Measurements from ENCODE around the gene MBOAT2. TPM values are rescaled to one million over a fixed set of nuclear protein-coding genes. Genes with fewer than 3 reads are reported as not detected.

Gene MBOAT2
- total RNA-seq, 1 experiment from 2014 or later = 34.8 TPM

DNA sequence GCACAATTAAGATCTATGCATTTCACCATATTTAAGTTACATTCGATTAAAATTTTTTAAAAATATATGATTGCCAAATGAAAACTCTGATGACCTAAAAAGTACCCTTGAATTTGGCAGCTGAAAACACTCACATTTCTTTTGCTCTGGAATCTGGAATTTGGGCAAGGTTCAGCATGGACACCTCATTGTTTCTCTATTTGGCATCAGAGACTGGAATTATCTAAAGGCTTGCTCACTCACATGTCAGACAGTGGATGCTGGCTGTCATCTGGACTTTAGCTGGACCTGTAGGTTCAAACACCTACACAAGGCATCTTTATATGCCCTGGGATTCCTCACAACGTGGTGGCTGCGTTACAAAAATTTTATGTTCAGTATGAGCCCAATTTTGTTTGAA, 16.1 kb downstream of the MBOAT2 start:
- in situ Hi-C loops (cut with HindIII; ENCODE audit: low pct_unique_long_range_greater_than_20kb, low sequenced_read_pairs) (no loop called here), intact Hi-C loops (cut with micrococcal nuclease; ENCODE audit: unreplicated experiment) (no loop called here)
- ChIA-PET CTCF (interaction anchor here (0.6 kb wide), 1 partner anchor 866 kb away, joined by 4 read pairs; no protein-coding TSS in a partner anchor), POLR2A (no interaction called here)
- no peak for TF ChIP-seq TCF7L2 (IDR thresholded peaks at IDR 0.05; ENCODE audit: low read depth, low read length)
- TF ChIP-seq, protein P1, sequence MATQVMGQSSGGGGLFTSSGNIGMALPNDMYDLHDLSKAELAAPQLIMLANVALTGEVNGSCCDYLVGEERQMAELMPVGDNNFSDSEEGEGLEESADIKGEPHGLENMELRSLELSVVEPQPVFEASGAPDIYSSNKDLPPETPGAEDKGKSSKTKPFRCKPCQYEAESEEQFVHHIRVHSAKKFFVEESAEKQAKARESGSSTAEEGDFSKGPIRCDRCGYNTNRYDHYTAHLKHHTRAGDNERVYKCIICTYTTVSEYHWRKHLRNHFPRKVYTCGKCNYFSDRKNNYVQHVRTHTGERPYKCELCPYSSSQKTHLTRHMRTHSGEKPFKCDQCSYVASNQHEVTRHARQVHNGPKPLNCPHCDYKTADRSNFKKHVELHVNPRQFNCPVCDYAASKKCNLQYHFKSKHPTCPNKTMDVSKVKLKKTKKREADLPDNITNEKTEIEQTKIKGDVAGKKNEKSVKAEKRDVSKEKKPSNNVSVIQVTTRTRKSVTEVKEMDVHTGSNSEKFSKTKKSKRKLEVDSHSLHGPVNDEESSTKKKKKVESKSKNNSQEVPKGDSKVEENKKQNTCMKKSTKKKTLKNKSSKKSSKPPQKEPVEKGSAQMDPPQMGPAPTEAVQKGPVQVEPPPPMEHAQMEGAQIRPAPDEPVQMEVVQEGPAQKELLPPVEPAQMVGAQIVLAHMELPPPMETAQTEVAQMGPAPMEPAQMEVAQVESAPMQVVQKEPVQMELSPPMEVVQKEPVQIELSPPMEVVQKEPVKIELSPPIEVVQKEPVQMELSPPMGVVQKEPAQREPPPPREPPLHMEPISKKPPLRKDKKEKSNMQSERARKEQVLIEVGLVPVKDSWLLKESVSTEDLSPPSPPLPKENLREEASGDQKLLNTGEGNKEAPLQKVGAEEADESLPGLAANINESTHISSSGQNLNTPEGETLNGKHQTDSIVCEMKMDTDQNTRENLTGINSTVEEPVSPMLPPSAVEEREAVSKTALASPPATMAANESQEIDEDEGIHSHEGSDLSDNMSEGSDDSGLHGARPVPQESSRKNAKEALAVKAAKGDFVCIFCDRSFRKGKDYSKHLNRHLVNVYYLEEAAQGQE (IDR thresholded peaks at IDR 0.05; ENCODE audit: insufficient read depth in 1 of 2, low read depth in 2 of 2, low read length in 1 of 2) = no peak
- TF ChIP-seq, protein P2, sequence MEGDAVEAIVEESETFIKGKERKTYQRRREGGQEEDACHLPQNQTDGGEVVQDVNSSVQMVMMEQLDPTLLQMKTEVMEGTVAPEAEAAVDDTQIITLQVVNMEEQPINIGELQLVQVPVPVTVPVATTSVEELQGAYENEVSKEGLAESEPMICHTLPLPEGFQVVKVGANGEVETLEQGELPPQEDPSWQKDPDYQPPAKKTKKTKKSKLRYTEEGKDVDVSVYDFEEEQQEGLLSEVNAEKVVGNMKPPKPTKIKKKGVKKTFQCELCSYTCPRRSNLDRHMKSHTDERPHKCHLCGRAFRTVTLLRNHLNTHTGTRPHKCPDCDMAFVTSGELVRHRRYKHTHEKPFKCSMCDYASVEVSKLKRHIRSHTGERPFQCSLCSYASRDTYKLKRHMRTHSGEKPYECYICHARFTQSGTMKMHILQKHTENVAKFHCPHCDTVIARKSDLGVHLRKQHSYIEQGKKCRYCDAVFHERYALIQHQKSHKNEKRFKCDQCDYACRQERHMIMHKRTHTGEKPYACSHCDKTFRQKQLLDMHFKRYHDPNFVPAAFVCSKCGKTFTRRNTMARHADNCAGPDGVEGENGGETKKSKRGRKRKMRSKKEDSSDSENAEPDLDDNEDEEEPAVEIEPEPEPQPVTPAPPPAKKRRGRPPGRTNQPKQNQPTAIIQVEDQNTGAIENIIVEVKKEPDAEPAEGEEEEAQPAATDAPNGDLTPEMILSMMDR (IDR thresholded peaks at IDR 0.05) = no peak
- TF ChIP-seq SIN3A (IDR thresholded peaks at IDR 0.05; ENCODE audit: borderline replicate concordance, insufficient read depth, low read depth, low read length) = no peak
- no peak for TF ChIP-seq POLR2AphosphoS5 (IDR thresholded peaks at IDR 0.05; ENCODE audit: low read depth, low read length)
- DNase-seq (ENCODE audit: low read depth, low spot score) (no peak), ATAC-seq (no peak)
- no TSS peak for BruUV-seq (replicated peaks)
- no peaks in the 10 kb centered on the region for H3K4me1 ChIP-seq (ENCODE audit: control insufficient read depth, insufficient read depth, low read length)
- no peaks in the 10 kb centered on the region for H3K36me3 ChIP-seq (ENCODE audit: control insufficient read depth, insufficient read depth, low read length)
- no peaks in the 10 kb centered on the region for H3K9me3 ChIP-seq (ENCODE audit: control insufficient read depth, insufficient read depth, low read depth, low read length)
- H3K27me3 ChIP-seq (ENCODE audit: control insufficient read depth, insufficient read depth, low read length) = no peaks in the 10 kb centered on the region
- no peak overlapping the region for H3K27ac ChIP-seq (ENCODE audit: low read length)
- H3K4me3 ChIP-seq (ENCODE audit: low read depth in 2 of 2, low read length in 2 of 2) = no peak overlapping the region

DNA sequence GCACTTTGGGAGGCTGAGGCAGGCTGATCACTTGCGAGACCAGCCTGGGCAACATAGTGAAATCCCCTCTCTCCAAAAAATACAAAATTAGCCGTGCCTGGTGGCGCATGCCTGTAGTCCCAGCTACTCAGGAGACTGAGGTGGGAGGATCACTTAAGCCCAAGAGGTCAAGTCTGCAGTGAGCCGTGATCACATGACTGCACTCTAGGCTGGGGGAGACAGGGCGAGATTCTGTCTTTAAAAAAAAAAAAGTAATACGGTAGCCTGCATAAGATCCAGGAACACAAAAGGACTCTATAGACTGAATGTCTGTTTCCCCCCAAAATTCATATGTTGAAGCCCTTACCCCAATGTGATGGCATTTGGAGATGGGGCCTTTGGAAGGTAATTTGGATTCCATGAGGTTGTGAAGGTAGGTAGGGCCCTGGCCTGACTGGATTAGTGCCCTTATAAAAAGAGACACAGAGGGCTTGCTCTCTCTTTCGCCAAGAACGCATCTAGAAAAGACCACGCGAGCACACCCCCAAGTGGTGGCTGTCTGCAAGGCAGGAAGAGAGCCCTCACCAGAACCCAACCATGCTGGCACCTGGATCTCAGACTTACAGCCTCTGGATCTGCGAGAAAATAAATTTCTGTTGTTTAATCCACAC, 17.0 kb downstream of the MBOAT2 start:
- ChIA-PET POLR2A (no interaction called here), CTCF (interaction anchor here (0.7 kb wide), 1 partner anchor 15 kb away, joined by 4 read pairs; no protein-coding TSS in a partner anchor)
- H3K4me1 ChIP-seq (ENCODE audit: control insufficient read depth, insufficient read depth, low read length) = no peaks in the 10 kb centered on the region
- in situ Hi-C loops (cut with HindIII; ENCODE audit: low pct_unique_long_range_greater_than_20kb, low sequenced_read_pairs) = no loop called here
- ATAC-seq = peak; percentile 66; the same call in 1 of the 2 replicates
- H3K27ac ChIP-seq (ENCODE audit: low read length) = no peak overlapping the region
- no peaks in the 10 kb centered on the region for H3K36me3 ChIP-seq (ENCODE audit: control insufficient read depth, insufficient read depth, low read length)
- intact Hi-C loops (cut with micrococcal nuclease; ENCODE audit: unreplicated experiment) = no loop called here
- no peaks in the 10 kb centered on the region for H3K9me3 ChIP-seq (ENCODE audit: control insufficient read depth, insufficient read depth, low read depth, low read length)
- no peak overlapping the region for H3K4me3 ChIP-seq (ENCODE audit: low read depth in 2 of 2, low read length in 2 of 2)
- no peak for DNase-seq (ENCODE audit: low read depth, low spot score)
- BruUV-seq (replicated peaks) = no TSS peak
- TF ChIP-seq, protein P2 (IDR thresholded peaks at IDR 0.05) = peak; percentile 65
- TF ChIP-seq TCF7L2 (IDR thresholded peaks at IDR 0.05; ENCODE audit: low read depth, low read length) = no peak
- H3K27me3 ChIP-seq (ENCODE audit: control insufficient read depth, insufficient read depth, low read length) = no peaks in the 10 kb centered on the region

Data from Panc1 (cell line).